Measurements from ENCODE around the gene IL7R. TPM values are rescaled to one million over a fixed set of nuclear protein-coding genes. Genes with fewer than 3 reads are reported as not detected.

Gene IL7R
- total RNA-seq, 1 experiment from 2014 or later: 0.98 TPM

- H3K79me2 ChIP-seq (ENCODE audit: insufficient read depth, low read length): no peaks in the 10 kb centered on the region
- H3K9ac ChIP-seq (ENCODE audit: low read length): no peak overlapping the region
- no peak overlapping the region for H3K4me2 ChIP-seq (ENCODE audit: low read length)
- TF ChIP-seq ZFX (IDR thresholded peaks at IDR 0.05): no peak
- no peak for TF ChIP-seq ELF1 (IDR thresholded peaks at IDR 0.05; ENCODE audit: borderline replicate concordance, low read depth)
- TF ChIP-seq RAD21 (IDR thresholded peaks at IDR 0.05; ENCODE audit: low read depth): no peak
- no peak for TF ChIP-seq TCF7L2 (IDR thresholded peaks at IDR 0.05; ENCODE audit: borderline replicate concordance, extremely low read depth, insufficient read depth, insufficient read length)
- no peak for TF ChIP-seq FOSL1 (IDR thresholded peaks at IDR 0.05; ENCODE audit: low read depth)
- TF ChIP-seq SP1 (IDR thresholded peaks at IDR 0.05; ENCODE audit: low read depth): no peak
- no peak for TF ChIP-seq ZBTB33 (IDR thresholded peaks at IDR 0.05; ENCODE audit: extremely low read depth, insufficient replicate concordance, low read length)
- no peaks in the 10 kb centered on the region for H3K9me3 ChIP-seq (ENCODE audit: control insufficient read depth in 1 of 2, insufficient read depth in 1 of 2, low read depth in 1 of 2, low read length in 2 of 2)
- H3K9me2 ChIP-seq (ENCODE audit: insufficient read depth): no peaks in the 10 kb centered on the region
- no peak overlapping the region for H2AFZ ChIP-seq (ENCODE audit: low read depth, low read length, poor library complexity, severe bottlenecking)
- peaks cover 14% of the 10 kb centered on the region; the same call in 1 of the 2 replicates for H3K27me3 ChIP-seq (ENCODE audit: insufficient read depth, low read length)
- DNase-seq (ENCODE audit: low read depth, low spot score) (no peak), ATAC-seq (no peak)
- H3K4me3 ChIP-seq (replicated peaks in 1 of 2; ENCODE audit: low read depth in 1 of 2, low read length in 2 of 2): no peak overlapping the region
- H4K20me1 ChIP-seq (ENCODE audit: insufficient read depth): no peaks in the 10 kb centered on the region
- RAD21 ChIA-PET (ENCODE audit: low non-redundant PET in 1 of 2, low total read pairs in 2 of 2, uncharacterized antibody in 2 of 2, unreplicated experiment in 2 of 2): no interaction called here
- POLR2A ChIA-PET: no interaction called here
- H3K27ac ChIP-seq (ENCODE audit: low read depth, low read length): no peak overlapping the region
- intact Hi-C loops (cut with micrococcal nuclease): no loop called here
- CTCF ChIA-PET: no interaction called here
- H3K36me3 ChIP-seq (ENCODE audit: control insufficient read depth in 1 of 2, insufficient read depth in 2 of 2, low read length in 2 of 2): no peaks in the 10 kb centered on the region
- BruUV-seq (replicated peaks): no TSS peak
- H3K4me1 ChIP-seq (ENCODE audit: control insufficient read depth in 1 of 2, insufficient read depth in 2 of 2, low read length in 2 of 2): no peaks in the 10 kb centered on the region
Measured at GRCh38 chr5:35919191-35919590, 62.5 kb downstream of the IL7R start.

GRCh38 chr5:35920890-35921289 is 64.2 kb downstream of the IL7R start:
- TF ChIP-seq ZFX (IDR thresholded peaks at IDR 0.05): no peak
- no peak for DNase-seq (ENCODE audit: low read depth, low spot score)
- intact Hi-C loops (cut with micrococcal nuclease): no loop called here
- BruUV-seq (replicated peaks): no TSS peak
- POLR2A ChIA-PET: no interaction called here
- Histone ChIP-seq H3K4me3 (replicated peaks in 1 of 2; ENCODE audit: low read depth in 1 of 2, low read length in 2 of 2) (no peak overlapping the region), H3K4me1 (ENCODE audit: control insufficient read depth in 1 of 2, insufficient read depth in 2 of 2, low read length in 2 of 2) (no peaks in the 10 kb centered on the region), H3K9ac (ENCODE audit: low read length) (no peak overlapping the region), H3K4me2 (ENCODE audit: low read length) (no peak overlapping the region), H4K20me1 (ENCODE audit: insufficient read depth) (no peaks in the 10 kb centered on the region), H3K9me2 (ENCODE audit: insufficient read depth) (no peaks in the 10 kb centered on the region), H3K9me3 (ENCODE audit: control insufficient read depth in 1 of 2, insufficient read depth in 1 of 2, low read depth in 1 of 2, low read length in 2 of 2) (no peaks in the 10 kb centered on the region), H2AFZ (ENCODE audit: low read depth, low read length, poor library complexity, severe bottlenecking) (no peak overlapping the region), H3K36me3 (ENCODE audit: control insufficient read depth in 1 of 2, insufficient read depth in 2 of 2, low read length in 2 of 2) (no peaks in the 10 kb centered on the region), H3K79me2 (ENCODE audit: insufficient read depth, low read length) (no peaks in the 10 kb centered on the region), H3K27ac (ENCODE audit: low read depth, low read length) (no peak overlapping the region), H3K27me3 (ENCODE audit: insufficient read depth, low read length) (peaks cover 22% of the 10 kb centered on the region)
- CTCF ChIA-PET: no interaction called here
- ATAC-seq: no peak
- RAD21 ChIA-PET (ENCODE audit: low non-redundant PET in 1 of 2, low total read pairs in 2 of 2, uncharacterized antibody in 2 of 2, unreplicated experiment in 2 of 2): no interaction called here

Data from HCT116 (cell line).